T follicular helper cell (primary cell): ENCODE data around the gene PRDM16.

ENCODE experiments used
- DNase-seq: peaks from one replicate; pipeline ENCODE4 v3.0.0-alpha.2; 2020; ENCODE audit warnings: low read depth

PRDM16 gene

DNA sequence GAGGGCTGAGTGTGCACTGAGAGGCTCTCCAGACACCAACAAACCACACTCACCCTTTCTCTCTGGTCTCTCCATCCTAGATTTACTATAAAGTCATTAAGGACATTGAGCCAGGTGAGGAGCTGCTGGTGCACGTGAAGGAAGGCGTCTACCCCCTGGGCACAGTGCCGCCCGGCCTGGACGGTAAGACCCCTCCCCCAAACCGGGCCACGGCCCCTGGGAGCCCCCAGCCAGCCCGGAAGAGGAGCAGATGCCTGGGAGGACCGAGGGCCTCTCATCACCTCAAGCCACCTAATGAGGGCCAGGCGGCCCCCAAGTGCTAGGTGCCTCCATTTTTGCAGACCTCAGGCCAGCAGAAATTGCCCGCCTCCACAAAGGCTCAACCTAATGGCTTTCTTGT, 327.4 kb downstream of the PRDM16 start:
- DNase-seq = no peak

DNA sequence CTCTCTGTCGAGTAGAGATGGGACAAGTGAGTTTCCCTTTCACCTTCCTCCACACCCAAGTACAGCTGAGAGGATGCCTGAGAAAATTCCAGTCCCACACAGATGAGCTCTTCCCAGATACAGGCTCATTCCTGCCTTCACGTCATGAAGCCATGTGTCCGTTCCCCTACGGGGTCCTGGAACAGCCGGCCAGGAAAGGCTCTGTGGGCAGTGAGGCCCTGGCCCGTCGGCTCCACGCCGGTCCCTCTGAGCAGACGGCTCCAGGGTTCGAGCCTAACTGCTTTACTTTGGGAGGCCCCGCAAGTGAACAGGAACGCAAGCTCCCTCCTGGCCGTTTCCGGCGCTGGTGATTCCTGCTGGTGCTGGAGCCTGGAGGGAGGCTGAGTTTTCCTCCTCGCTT, 328.3 kb downstream of the PRDM16 start:
- DNase-seq = no peak

DNA sequence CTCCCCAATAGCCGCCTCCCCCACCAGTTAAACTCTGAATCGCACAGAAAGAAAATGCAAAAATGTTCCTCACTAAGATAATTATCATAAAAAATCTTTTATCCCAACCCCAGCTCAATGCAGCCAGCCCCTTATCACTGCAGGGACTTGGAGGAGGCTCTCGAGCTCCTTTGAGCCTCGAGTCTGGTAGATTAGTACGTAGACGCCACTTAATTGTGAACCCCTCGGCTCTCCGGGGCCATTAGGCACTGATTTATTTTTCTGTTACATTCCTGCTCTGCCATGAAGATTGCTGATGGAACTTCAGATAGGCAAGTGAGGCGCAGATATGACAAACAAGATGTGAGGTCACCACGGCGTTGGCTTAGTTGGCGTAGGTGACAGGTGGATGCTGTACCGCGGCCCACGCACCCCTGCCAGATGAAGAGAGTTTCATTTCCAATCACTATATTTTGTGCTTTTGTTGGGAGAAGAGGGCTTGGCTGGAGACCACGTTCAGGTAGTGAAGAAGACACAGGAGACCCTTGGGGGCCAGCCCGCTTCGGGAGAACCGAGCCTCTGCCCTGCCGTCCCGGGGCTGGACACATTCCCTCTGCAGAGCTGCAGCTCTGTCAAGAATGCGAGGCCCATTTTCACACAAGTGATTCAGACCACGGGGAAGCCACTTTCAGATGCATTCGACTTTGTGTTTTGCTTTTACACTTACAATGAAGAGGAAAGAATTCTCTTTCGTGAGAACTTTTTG, 329.6 kb downstream of the PRDM16 start:
- DNase-seq = no peak

DNA sequence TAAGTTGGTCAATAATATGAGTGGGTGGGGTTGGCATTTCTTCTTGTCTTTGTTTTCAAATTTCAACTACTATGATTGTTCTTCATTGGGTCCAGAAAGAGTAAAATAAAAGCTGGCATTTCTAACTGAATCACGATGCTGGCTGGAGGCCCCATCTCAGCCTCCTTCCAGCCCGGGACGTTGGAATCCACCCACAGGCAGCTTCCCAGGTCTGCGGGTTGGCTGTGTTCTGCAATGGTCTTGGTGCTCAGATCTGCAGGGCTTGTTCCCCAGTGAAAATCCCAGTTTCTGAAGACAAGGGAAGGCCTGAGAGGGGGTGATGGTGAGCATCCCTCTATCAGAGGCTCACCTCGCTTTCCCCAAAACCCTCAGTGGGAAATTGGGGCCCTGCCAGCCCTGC, 330.7 kb downstream of the PRDM16 start:
- no peak for DNase-seq

DNA sequence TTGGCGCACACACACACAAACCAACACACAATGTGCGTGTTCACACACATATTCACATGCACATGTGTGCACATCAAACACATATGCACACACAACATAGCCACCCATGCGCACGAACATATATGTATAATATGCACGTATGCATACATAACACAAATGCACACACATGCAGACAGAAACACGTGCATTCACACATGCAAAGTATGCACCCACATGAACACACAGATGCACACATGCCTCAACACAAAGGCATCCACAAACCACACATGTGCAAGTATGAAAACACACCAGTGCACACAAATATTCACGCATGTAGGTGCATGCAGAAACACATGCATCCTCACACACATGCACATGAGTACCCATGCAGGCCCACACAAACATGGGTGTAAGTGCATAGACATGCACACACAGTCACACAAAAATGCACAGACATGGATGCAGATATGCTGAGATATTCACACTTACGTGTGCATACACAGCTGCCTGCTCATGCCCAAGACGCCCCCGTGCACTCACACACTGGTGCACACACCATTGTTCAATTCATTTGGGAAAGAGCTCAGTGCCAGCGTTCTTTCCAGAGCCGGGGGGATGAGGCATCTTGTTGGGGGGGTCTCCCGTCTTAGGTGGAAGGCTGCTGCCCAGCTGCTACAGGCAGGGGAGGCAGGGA, 332.7 kb downstream of the PRDM16 start:
- no peak for DNase-seq

DNA sequence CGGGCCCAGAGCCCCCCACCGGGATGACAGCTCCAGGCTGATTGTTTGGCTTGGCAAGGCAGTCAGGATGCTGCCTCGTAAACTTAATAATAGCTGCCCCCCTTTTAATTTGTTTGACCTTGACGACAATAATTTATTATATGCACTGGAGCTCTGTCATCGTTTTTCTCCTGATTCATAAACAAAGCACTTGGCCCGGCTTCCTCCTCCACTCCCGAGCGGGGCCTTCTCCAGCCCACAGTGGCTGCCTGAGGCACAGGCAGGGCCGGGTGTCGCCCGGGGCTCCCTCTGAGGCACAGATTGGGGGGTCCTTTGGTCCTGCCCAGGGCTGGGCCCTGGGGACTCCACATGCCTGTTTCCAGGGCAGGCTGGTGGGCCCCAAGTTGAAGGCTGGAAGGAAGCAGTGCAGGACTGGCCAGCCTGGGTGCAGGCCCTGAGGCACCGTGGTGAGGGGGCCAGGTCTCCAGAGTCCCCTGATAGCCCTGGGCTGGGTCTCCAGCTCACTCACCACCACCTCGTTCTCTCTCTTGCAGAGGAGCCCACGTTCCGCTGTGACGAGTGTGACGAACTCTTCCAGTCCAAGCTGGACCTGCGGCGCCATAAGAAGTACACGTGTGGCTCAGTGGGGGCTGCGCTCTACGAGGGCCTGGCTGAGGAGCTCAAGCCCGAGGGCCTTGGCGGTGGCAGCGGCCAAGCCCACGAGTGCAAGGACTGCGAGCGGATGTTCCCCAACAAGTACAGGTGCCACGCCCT, 333.4 kb downstream of the PRDM16 start:
- DNase-seq = no peak

DNA sequence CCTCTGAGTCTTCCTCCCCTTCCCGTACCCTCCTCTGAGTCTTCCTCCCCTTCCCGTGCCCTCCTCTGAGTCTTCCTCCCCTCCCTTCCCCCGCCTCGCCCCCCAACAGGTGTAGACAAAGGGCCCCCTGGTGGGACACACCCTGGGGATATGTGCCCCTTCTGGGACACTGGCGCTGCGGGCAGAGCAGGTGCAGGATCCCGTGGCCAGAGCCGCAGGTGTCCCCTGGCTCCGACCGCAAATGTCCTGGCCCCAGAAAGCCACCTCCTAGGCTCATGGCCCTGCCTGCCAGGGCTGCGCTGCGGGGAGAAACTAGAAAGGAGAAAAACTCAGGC, 334.0 kb downstream of the PRDM16 start:
- no peak for DNase-seq

DNA sequence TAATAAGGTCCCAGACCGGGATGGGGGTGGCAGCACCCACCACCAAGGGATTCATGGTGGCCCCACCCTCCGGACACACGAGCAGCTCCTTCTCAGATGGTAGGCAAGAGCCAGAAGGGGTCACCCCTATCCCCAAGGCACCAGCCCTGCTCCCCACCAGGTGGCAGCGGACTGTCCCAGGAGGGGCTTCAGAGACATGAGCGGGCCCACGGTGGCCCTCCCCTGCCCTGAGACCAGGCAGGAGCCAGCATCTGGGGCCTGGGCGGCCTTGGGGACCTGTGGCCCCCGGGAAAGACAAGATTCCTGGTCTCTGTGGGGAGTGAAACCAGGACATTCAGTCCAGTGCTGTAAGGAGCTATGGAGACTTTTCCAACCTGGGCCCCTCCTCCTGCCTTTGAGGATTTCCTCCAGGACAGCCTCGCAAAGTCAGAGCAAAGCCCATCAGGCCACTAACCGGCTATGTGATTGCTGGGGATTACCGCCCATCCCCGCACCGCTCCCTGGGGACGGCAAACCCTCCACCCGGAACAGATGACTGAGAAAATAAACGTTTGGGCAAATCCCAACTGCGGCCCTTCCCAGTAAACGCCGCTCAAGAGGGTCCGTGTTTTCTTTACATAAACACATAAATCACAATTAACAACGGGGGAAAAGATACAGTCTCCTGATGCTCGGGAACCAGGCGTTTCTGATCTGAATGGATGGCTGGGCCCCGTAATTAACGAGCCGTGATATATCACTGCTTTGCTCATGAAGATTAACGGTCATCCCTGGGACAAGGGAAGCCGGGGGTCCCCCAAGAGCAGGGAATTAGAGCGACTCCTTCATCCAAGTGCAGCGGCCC, 334.6 kb downstream of the PRDM16 start:
- DNase-seq = no peak

DNA sequence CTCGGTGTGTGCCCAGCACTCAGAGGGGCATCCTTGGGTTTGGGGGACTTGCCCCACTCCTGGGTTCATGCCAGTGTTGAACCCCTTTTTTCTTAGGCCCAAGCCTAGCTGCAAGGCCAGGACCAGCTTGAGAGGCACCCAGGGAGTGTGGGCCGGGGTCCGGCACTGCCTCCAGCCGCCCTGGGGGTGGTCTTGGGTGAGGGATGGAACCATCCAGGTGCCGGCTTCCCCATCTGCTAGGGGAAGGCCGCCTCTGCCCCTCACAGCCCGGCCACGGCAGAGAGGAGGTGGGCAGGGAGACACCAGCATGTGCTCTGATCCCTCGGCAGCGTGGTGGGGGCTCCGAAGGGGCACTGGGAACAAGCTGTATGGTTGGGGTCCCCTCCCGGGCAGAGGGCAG, 335.3 kb downstream of the PRDM16 start:
- no peak for DNase-seq

DNA sequence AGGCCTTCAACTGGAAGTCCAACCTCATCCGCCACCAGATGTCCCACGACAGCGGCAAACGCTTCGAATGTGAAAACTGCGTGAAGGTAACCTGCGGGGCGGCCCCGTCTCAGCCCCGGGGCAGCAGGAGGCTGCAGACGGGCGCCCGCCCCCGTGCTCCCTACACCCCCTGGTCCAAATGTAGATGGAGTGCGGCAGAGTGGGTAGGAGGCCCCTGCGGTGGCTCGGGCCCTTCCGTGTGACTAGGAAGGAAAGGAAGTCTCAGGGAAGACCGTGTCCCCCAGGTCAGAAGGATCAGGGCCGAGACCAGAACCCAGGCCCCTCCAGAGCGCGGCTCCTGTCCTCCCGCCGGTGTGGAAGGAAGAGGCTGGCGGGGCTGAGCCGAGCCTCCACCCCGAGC, 335.8 kb downstream of the PRDM16 start:
- no peak for DNase-seq

DNA sequence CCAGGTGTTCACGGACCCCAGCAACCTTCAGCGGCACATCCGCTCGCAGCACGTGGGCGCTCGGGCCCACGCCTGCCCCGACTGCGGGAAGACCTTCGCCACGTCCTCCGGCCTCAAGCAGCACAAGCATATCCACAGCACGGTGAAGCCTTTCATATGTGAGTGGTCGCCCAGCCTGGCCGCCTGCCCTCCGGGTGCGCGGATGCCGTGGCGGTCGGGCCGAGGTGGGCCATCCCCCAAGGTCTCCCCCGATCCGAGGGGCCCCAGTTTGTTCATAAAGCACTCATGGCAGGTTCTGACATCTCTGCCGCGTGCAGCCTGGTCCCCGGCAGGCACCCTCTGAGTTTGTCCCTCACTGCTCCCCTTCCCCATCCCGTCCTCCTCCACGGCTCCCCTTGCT, 336.5 kb downstream of the PRDM16 start:
- no peak for DNase-seq

DNA sequence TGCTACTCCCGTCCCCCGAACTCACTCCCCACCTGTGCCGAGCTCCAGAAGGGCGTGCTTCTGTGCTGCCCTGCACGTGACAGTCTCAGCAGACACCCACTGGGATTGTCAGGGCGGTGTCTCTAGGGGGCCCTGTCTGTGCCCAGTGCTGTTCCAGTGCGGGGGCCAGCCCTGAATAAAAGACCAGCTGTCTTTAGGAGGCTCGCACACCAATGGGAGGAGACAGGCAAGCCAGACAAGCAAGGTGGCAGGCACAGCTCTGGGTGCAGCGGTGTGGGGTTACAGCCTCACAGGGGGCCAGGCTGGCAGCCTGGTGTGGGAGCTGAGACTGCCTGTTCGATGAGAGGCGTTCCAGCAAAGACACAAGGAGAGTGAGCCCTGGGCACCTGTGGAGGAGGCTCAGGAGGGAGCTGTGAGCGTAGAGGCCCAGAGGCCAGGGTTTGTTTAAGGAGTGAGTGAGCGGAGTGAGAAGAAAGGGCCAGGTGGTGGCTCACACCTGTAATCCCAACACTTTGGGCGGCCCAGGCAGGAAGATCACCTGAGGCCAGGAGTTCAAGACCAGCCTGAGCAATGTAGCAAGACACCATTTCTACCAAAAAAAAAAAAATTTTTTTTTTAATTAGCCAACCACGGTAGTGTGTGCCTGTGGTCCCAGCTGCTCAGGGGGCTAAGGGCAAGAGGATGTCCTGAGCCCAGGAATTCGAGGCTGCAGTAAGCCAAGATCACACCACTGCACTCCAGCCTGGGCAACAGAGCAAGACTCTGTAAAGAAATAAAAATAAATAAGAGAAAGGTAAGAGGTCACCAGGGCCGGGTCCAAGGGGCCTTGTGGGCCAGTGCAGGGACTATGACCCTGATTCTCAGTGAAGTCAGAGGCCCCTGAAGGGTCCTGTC, 337.2 kb downstream of the PRDM16 start:
- DNase-seq = no peak

DNA sequence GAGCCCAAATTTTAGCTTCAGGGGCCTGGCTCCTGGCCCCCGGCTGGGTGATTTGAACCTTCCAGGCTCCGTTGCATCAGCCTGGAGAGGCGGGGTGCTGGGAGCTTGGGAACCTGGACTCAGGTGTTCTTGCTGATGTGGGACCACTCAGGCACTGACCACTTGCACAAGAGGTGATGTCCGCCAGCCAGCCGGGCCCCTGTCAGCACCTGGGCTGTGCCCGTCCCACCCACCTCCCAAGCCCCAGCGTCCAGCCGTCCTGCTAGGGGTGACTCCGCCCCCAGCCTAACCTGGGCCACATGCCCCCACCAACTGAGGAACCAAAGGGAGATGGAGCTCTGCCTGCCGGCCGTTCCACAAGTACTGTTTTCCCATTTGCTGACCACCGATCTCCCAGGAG, 338.0 kb downstream of the PRDM16 start:
- DNase-seq = no peak

DNA sequence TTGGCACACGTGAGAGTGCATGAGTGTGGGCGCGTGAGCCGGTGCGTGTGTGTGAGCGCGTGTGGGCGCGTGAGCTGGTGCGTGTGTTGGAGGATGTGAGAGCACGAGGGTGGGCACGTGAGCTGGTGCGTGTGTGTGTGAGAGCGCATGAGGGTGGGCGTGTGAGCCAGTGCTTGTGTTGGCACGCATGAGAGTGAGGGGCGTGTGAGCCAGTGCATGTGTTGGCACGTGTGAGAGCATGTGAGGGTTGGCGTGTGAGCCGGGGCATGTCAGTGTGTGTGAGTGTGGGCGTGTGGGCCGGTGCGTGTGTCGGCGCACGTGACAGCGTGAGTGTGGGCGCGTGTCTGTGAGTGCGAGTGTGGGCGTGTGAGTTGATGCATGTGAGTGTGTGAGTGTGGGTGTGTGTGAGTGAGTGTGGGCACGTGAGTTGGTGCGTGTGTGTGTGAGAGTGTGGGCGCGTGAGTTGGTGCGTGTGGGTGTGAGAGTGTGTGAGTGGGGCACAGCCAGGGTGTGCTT, 339.8 kb downstream of the PRDM16 start:
- DNase-seq = no peak

DNA sequence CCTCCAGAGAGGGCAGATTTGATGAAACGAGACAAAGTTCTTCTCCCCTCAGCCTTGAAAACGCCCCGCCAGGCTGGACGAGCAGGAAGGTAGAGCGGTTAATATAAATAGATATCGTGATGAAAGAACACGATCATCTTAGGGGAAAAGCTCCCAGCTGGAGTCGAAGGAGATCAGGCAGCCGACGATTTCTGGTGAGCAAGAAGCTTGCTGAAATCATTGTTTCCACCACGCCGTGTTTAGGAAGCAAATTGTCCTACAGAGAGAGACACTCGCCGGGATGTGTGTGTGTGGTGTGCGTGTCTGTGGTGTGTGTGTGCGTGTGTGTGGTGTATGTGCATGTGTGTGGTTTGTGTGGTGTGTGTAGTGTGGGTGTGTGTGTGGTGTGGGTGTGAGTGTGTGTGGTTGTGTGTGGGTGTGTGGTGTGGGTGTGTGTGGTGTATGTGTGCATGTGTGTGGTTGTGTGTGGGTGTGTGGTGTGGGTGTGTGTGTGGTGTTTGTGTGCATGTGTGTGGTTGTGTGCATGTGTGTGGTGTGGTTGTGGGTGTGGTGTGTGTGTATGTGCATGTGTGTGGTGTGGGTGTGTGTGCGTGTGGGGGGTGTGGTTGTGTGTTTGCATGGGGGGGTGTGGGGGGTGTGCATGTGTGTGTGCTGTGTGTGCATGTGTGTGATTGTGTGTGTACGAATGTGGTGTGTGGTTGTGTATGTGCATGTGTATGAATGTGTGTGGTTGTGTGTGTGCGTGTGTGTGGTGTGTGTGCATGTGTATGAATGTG, 340.6 kb downstream of the PRDM16 start:
- DNase-seq = no peak

DNA sequence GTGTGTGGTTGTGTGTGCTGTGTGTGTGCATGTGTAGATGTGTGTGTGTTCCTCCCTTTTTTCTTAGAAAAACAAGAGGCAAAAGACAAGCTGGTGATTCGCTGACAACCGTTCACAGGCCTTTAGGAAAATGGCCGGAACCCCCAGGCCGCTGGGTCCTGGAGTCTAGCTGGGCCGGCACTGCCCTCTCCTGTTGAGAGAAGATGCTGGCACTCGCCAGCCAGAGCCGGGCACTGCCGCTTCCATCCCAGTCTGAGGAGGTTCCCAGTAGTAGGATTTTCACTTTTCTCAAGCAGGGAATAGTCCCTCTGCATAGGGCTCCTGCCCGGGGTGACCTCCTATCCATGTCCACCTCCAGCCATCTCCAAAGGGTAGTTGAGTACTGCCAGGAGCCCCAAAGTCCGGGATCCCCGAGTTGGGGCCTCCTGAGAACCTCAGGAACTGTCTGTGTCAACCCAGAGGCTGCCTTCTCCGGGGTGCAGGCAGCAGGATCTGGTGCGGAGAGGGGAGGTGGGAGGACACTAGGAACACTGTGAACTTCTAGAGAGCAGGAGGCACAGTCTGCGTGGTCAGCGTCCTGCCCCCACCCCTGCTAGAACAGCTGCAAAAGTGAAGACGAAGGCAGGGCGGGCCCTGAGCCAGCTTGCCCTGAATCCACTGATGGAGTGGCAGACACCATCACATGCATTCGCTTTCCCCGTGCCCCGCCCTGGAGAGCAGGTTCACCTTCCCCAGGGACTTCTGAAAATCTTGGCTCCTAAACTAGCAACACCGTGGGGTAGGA, 341.3 kb downstream of the PRDM16 start:
- no peak for DNase-seq

DNA sequence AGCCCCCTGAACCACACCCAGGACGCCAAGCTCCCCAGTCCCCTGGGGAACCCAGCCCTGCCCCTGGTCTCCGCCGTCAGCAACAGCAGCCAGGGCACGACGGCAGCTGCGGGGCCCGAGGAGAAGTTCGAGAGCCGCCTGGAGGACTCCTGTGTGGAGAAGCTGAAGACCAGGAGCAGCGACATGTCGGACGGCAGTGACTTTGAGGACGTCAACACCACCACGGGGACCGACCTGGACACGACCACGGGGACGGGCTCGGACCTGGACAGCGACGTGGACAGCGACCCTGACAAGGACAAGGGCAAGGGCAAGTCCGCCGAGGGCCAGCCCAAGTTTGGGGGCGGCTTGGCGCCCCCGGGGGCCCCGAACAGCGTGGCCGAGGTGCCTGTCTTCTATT, 342.8 kb downstream of the PRDM16 start:
- DNase-seq = no peak

DNA sequence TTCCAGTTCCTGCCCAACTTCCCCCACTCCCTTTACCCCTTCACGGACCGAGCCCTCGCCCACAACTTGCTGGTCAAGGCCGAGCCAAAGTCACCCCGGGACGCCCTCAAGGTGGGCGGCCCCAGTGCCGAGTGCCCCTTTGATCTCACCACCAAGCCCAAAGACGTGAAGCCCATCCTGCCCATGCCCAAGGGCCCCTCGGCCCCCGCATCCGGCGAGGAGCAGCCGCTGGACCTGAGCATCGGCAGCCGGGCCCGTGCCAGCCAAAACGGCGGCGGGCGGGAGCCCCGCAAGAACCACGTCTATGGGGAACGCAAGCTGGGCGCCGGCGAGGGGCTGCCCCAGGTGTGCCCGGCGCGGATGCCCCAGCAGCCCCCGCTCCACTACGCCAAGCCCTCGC, 343.4 kb downstream of the PRDM16 start:
- DNase-seq = no peak

DNA sequence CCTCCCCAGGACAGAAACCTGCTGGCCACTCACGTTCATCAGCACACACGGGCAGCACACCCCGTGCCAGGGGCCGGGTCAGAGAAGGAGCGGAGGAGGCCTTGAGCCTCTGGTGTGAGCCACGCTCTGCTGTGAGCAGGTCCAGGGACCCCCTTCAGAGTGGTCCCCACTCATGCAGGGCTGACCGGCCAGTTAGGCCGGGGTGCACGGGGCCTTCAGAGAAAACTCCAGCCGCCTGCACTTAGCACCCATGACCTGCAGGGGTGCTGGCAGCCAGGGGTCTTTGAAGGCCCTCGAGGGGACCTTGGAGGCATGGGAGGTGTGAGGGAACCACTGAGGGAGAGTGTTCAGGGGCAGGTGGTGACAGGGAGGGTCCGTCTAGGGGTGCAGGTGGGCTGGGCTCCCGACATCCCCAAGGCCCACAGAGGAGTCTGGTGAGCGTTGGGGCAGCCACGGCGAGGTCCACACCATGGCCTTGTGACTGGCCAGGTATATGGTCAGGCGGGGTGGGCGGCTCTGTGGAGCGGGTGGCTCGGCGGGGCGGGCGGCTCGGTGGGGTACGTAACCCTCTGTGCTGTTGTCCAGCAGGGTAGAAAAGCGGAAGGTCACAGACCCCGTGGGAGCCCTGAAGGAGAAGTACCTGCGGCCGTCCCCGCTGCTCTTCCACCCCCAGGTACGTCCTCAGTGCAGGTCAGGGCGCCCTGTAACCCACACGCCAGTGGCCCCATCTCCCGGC, 345.1 kb downstream of the PRDM16 start:
- no peak for DNase-seq
